HG03575 (cell line): ENCODE results near the gene UXS1.

Experiments used
- ATAC-seq: cut with Tn5 transposase; IDR thresholded peaks from one replicate; pipeline ENCODE4 v1.9.1; 2021; ENCODE audit not compliant: unreplicated experiment, insufficient number of reproducible peaks, low FRiP score; ENCODE audit errors: extremely low read depth

Gene UXS1

GRCh38 chr2:106065983-106066820, 127.9 kb downstream of the UXS1 start:
- no peak for ATAC-seq

- no peak for ATAC-seq
These were observed 128.7 kb downstream of the UXS1 start for GRCh38 chr2:106065268-106065982.

- ATAC-seq, result no peak
These were observed 130.9 kb downstream of the UXS1 start for GRCh38 chr2:106063181-106063580.

GRCh38 chr2:106062627-106063026, 131.5 kb downstream of the UXS1 start:
- no peak for ATAC-seq

- no peak for ATAC-seq
These were observed 132.3 kb downstream of the UXS1 start for GRCh38 chr2:106061611-106062349.

GRCh38 chr2:106059416-106060065, 134.6 kb downstream of the UXS1 start:
- ATAC-seq, result no peak

GRCh38 chr2:106058469-106059137, 135.5 kb downstream of the UXS1 start:
- ATAC-seq, result no peak

GRCh38 chr2:106057206-106057605, 136.9 kb downstream of the UXS1 start:
- ATAC-seq, result no peak

GRCh38 chr2:106054880-106055655, 139.0 kb downstream of the UXS1 start:
- ATAC-seq, result no peak

GRCh38 chr2:106054321-106054720, 139.8 kb downstream of the UXS1 start:
- no peak for ATAC-seq

- ATAC-seq, result no peak
These were observed 140.5 kb downstream of the UXS1 start for GRCh38 chr2:106053581-106053980.

- no peak for ATAC-seq
These were observed 141.0 kb downstream of the UXS1 start for GRCh38 chr2:106053116-106053515.

- ATAC-seq, result no peak
These were observed 149.2 kb downstream of the UXS1 start for GRCh38 chr2:106044859-106045258.

GRCh38 chr2:106044021-106044420, 150.1 kb downstream of the UXS1 start:
- no peak for ATAC-seq
